Liver (tissue), 3 donors: ENCODE results near the gene CREB5.

ENCODE experiments used
- ATF3 ChIP-seq: IDR thresholded peaks from 2 replicates; pipeline ENCODE4 v1.6.1; 2016; ENCODE audit warnings: antibody characterized with exemption
- CTCF ChIP-seq: fragments of 150-350 bp; IDR thresholded peaks from 2 replicates; pipeline ENCODE4 v1.5.1; 2017; ENCODE audit warnings: improper control_type of control experiment, low read depth, low read length; ENCODE audit not compliant: missing input control
- MAX ChIP-seq: IDR thresholded peaks from 2 replicates; pipeline ENCODE4 v1.6.1; 2016; ENCODE audit warnings: antibody characterized with exemption
- TAF1 ChIP-seq: conservative IDR thresholded peaks from 2 replicates; pipeline ENCODE4 v1.6.1; 2016; ENCODE audit warnings: antibody characterized with exemption, mild to moderate bottlenecking
- YY1 ChIP-seq: IDR thresholded peaks from 2 replicates; pipeline ENCODE4 v1.6.1; 2016; ENCODE audit warnings: antibody characterized with exemption, mild to moderate bottlenecking
- TF ChIP-seq, protein P1 (sequence below): IDR thresholded peaks from 2 replicates; pipeline ENCODE4 v1.6.1; 2016; ENCODE audit warnings: antibody characterized with exemption, mild to moderate bottlenecking
- donor health status: healthy.
- donor health status: healthy.

- TF ChIP-seq CTCF (no peak), MAX (no peak), ATF3 (no peak), TAF1 (no peak), YY1 (no peak)
- TF ChIP-seq, protein P1, sequence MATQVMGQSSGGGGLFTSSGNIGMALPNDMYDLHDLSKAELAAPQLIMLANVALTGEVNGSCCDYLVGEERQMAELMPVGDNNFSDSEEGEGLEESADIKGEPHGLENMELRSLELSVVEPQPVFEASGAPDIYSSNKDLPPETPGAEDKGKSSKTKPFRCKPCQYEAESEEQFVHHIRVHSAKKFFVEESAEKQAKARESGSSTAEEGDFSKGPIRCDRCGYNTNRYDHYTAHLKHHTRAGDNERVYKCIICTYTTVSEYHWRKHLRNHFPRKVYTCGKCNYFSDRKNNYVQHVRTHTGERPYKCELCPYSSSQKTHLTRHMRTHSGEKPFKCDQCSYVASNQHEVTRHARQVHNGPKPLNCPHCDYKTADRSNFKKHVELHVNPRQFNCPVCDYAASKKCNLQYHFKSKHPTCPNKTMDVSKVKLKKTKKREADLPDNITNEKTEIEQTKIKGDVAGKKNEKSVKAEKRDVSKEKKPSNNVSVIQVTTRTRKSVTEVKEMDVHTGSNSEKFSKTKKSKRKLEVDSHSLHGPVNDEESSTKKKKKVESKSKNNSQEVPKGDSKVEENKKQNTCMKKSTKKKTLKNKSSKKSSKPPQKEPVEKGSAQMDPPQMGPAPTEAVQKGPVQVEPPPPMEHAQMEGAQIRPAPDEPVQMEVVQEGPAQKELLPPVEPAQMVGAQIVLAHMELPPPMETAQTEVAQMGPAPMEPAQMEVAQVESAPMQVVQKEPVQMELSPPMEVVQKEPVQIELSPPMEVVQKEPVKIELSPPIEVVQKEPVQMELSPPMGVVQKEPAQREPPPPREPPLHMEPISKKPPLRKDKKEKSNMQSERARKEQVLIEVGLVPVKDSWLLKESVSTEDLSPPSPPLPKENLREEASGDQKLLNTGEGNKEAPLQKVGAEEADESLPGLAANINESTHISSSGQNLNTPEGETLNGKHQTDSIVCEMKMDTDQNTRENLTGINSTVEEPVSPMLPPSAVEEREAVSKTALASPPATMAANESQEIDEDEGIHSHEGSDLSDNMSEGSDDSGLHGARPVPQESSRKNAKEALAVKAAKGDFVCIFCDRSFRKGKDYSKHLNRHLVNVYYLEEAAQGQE: no peak
Observed at GRCh38 chr7:28854750-28855074, 442.4 kb downstream of the CREB5 start.
